GM03348 (cell line): Measurements from ENCODE around the gene RNF152.

Source experiments
- DNase-seq: peaks from one replicate; pipeline ENCODE4 v3.0.0; 2012; ENCODE audit warnings: low spot score

Gene RNF152

GRCh38 chr18:61893971-61894750 is 1.4 kb upstream of the RNF152 start:
- peak; percentile 97 for DNase-seq

GRCh38 chr18:61893309-61893970 is 633 bp upstream of the RNF152 start:
- peak; percentile 91 for DNase-seq

GRCh38 chr18:61891894-61892293 is 913 bp downstream of the RNF152 start:
- DNase-seq = no peak

GRCh38 chr18:61891271-61891670 is 1.5 kb downstream of the RNF152 start:
- DNase-seq = no peak

- no peak for DNase-seq
Measured at GRCh38 chr18:61890344-61890743, 2.5 kb downstream of the RNF152 start.

GRCh38 chr18:61889541-61889940 is 3.3 kb downstream of the RNF152 start:
- DNase-seq = no peak

GRCh38 chr18:61888622-61889021 is 4.2 kb downstream of the RNF152 start:
- no peak for DNase-seq

GRCh38 chr18:61887838-61888237 is 5.0 kb downstream of the RNF152 start:
- no peak for DNase-seq

- no peak for DNase-seq
Measured at GRCh38 chr18:61883547-61883946, 9.3 kb downstream of the RNF152 start.

- DNase-seq = peak; percentile 44
Measured at GRCh38 chr18:61882296-61883004, 10.4 kb downstream of the RNF152 start.

GRCh38 chr18:61876899-61877298 is 15.9 kb downstream of the RNF152 start:
- DNase-seq = no peak

GRCh38 chr18:61870151-61870550 is 22.7 kb downstream of the RNF152 start:
- no peak for DNase-seq

GRCh38 chr18:61869636-61870035 is 23.2 kb downstream of the RNF152 start:
- DNase-seq = no peak

- peak; percentile 58 for DNase-seq
Measured at GRCh38 chr18:61865466-61866175, 27.2 kb downstream of the RNF152 start.

GRCh38 chr18:61861372-61861771 is 31.4 kb downstream of the RNF152 start:
- DNase-seq = no peak

- DNase-seq = no peak
Measured at GRCh38 chr18:61860302-61860701, 32.5 kb downstream of the RNF152 start.

GRCh38 chr18:61859113-61859512 is 33.7 kb downstream of the RNF152 start:
- no peak for DNase-seq

GRCh38 chr18:61856678-61857077 is 36.1 kb downstream of the RNF152 start:
- no peak for DNase-seq

- DNase-seq = no peak
Measured at GRCh38 chr18:61855449-61856378, 37.1 kb downstream of the RNF152 start.

GRCh38 chr18:61854578-61855448 is 38.0 kb downstream of the RNF152 start:
- DNase-seq = no peak
